ENCODE results near the gene MMAB.

The MMAB gene

GRCh38 chr12:109612975-109613502 lies 39.7 kb upstream of the MMAB start:
- no peak for TF ChIP-seq REST (IDR thresholded peaks at IDR 0.05; ENCODE audit: insufficient read depth in 1 of 2, low read depth in 2 of 2, low read length in 2 of 2)
- TF ChIP-seq FOXP2 (optimal IDR thresholded peaks at IDR 0.05; ENCODE audit: borderline replicate concordance, extremely low read depth, extremely low read length, insufficient read depth): no peak
- TF ChIP-seq POLR2AphosphoS5 (IDR thresholded peaks at IDR 0.05; ENCODE audit: low read depth, low read length): no peak
- TF ChIP-seq SIN3A (IDR thresholded peaks at IDR 0.05; ENCODE audit: borderline replicate concordance, insufficient read depth, low read length): no peak
- no peak for TF ChIP-seq TAF1 (IDR thresholded peaks at IDR 0.05; ENCODE audit: borderline replicate concordance, insufficient read depth, low read length)

- TF ChIP-seq TAF1 (IDR thresholded peaks at IDR 0.05; ENCODE audit: borderline replicate concordance, insufficient read depth, low read length) (no peak), POLR2AphosphoS5 (IDR thresholded peaks at IDR 0.05; ENCODE audit: low read depth, low read length) (no peak), SIN3A (IDR thresholded peaks at IDR 0.05; ENCODE audit: borderline replicate concordance, insufficient read depth, low read length) (no peak), REST (IDR thresholded peaks at IDR 0.05; ENCODE audit: insufficient read depth in 1 of 2, low read depth in 2 of 2, low read length in 2 of 2) (no peak), FOXP2 (optimal IDR thresholded peaks at IDR 0.05; ENCODE audit: borderline replicate concordance, extremely low read depth, extremely low read length, insufficient read depth) (no peak)
Measured at GRCh38 chr12:109612003-109612402, 38.7 kb upstream of the MMAB start.

- TF ChIP-seq POLR2AphosphoS5 (IDR thresholded peaks at IDR 0.05; ENCODE audit: low read depth, low read length): no peak
- TF ChIP-seq TAF1 (IDR thresholded peaks at IDR 0.05; ENCODE audit: borderline replicate concordance, insufficient read depth, low read length): no peak
- TF ChIP-seq SIN3A (IDR thresholded peaks at IDR 0.05; ENCODE audit: borderline replicate concordance, insufficient read depth, low read length): no peak
- TF ChIP-seq FOXP2 (optimal IDR thresholded peaks at IDR 0.05; ENCODE audit: borderline replicate concordance, extremely low read depth, extremely low read length, insufficient read depth): no peak
- no peak for TF ChIP-seq REST (IDR thresholded peaks at IDR 0.05; ENCODE audit: insufficient read depth in 1 of 2, low read depth in 2 of 2, low read length in 2 of 2)
Measured at GRCh38 chr12:109611223-109611622, 37.9 kb upstream of the MMAB start.

GRCh38 chr12:109610523-109610922 lies 37.2 kb upstream of the MMAB start:
- TF ChIP-seq FOXP2 (optimal IDR thresholded peaks at IDR 0.05; ENCODE audit: borderline replicate concordance, extremely low read depth, extremely low read length, insufficient read depth): no peak
- TF ChIP-seq POLR2AphosphoS5 (IDR thresholded peaks at IDR 0.05; ENCODE audit: low read depth, low read length): no peak
- no peak for TF ChIP-seq TAF1 (IDR thresholded peaks at IDR 0.05; ENCODE audit: borderline replicate concordance, insufficient read depth, low read length)
- no peak for TF ChIP-seq REST (IDR thresholded peaks at IDR 0.05; ENCODE audit: insufficient read depth in 1 of 2, low read depth in 2 of 2, low read length in 2 of 2)
- TF ChIP-seq SIN3A (IDR thresholded peaks at IDR 0.05; ENCODE audit: borderline replicate concordance, insufficient read depth, low read length): no peak

- TF ChIP-seq TAF1 (IDR thresholded peaks at IDR 0.05; ENCODE audit: borderline replicate concordance, insufficient read depth, low read length) (no peak), SIN3A (IDR thresholded peaks at IDR 0.05; ENCODE audit: borderline replicate concordance, insufficient read depth, low read length) (no peak), POLR2AphosphoS5 (IDR thresholded peaks at IDR 0.05; ENCODE audit: low read depth, low read length) (no peak), FOXP2 (optimal IDR thresholded peaks at IDR 0.05; ENCODE audit: borderline replicate concordance, extremely low read depth, extremely low read length, insufficient read depth) (no peak), REST (IDR thresholded peaks at IDR 0.05; ENCODE audit: insufficient read depth in 1 of 2, low read depth in 2 of 2, low read length in 2 of 2) (no peak)
Measured at GRCh38 chr12:109609342-109609741, 36.0 kb upstream of the MMAB start.
